Esophagus squamous epithelium (tissue), 5 donors: ENCODE data around the gene SF3A2. TPM values are rescaled to one million over a fixed set of nuclear protein-coding genes. Genes with fewer than 3 reads are reported as not detected.

Source experiments
- DNase-seq: peaks from one replicate; lab custom pipeline; 2025; lab: John Stamatoyannopoulos, UW
- H3K27ac ChIP-seq, 4 donors: fragments of 200-600 bp; sonication (generic); one replicate each; pipeline ENCODE4 v1.5.1; 2016 to 2019; ENCODE audit warnings: mild to moderate bottlenecking in 1 of 4
- H3K27me3 ChIP-seq, 4 donors: fragments of 200-600 bp; sonication (generic); 1 replicate in 3 of 4; 2 replicates in 1 of 4; pipeline versions ENCODE4 v1.5.1 to v1.6.0; 2017 to 2021; ENCODE audit warnings: antibody characterized with exemption in 1 of 4
- H3K36me3 ChIP-seq, 3 donors: fragments of 200-600 bp; sonication (generic); one replicate each; pipeline ENCODE4 v1.5.1; 2016 to 2019
- H3K4me1 ChIP-seq, 3 donors: fragments of 200-600 bp; sonication (generic); one replicate each; pipeline ENCODE4 v1.5.1; 2017 to 2019
- H3K4me3 ChIP-seq, 4 donors: fragments of 200-600 bp; sonication (generic); 1 replicate in 3 of 4; 2 replicates in 1 of 4; pipeline ENCODE4 v1.5.1; 2016 to 2019; ENCODE audit warnings: mild to moderate bottlenecking in 2 of 4, moderate library complexity in 1 of 4
- H3K9me3 ChIP-seq, 3 donors: fragments of 200-600 bp; sonication (generic); one replicate each; pipeline ENCODE4 v1.5.1; 2016 to 2019
- POLR2A ChIP-seq, 4 donors: fragments of 450-650 bp; IDR thresholded peaks; one replicate each; pipeline ENCODE4 v1.6.1; 2017; ENCODE audit warnings: antibody characterized with exemption in 4 of 4, mild to moderate bottlenecking in 4 of 4, moderate library complexity in 3 of 4
- WGBS, 2 donors: methylation state at CpG; one replicate each; pipeline ENCODE4 v1.1.5; 2018; 5-methylcytosine and 5-hydroxymethylcytosine counted together
- intact Hi-C: fragments of 100-400 bp; cut with DNase I; formaldehyde crosslinking; loops from one replicate; pipeline ENCODE4 v1.15.0; 2022
- total RNA-seq, 4 donors: library from RNA; depleted of rRNA; stranded (reverse); fragments of >200 nt; gene quantifications; one replicate each; pipeline ENCODE4 v1.1.0, GENCODE V29; 2016
- TF ChIP-seq, protein P1 (sequence below), 6 experiments: fragments of 450-650 bp in 4 of 6; fragments of 200-600 bp in 2 of 6; sonication (generic) in 2 of 6; IDR thresholded peaks; one replicate each; pipeline ENCODE4 v1.5.1; 2016 to 2019; ENCODE audit warnings: antibody characterized with exemption in 6 of 6, mild to moderate bottlenecking in 4 of 6, moderate library complexity in 4 of 6
- donor health status: DM: yes; HTN: yes; CAD: no.

SF3A2 gene
- total RNA-seq, 4 donors from 2014 or later: 19.3 to 39.7 (median 31.3) TPM

DNA sequence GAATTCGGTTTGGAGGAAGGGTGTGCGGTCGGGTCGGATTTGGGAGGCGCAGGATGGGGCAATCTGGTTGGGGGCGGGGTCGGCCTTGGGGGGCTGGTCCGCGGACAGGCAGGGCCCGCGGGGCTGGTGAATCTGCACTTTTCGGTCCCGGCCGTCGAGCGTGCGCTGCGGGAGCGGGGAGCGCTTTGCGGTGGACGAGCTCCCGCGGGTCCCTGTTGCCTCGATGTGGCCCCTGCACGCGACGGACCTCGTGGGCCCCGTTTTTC is 33.5 kb downstream of the SF3A2 start:
- Histone ChIP-seq H3K4me1 (peaks cover 37 to 70% (median 55%) of the 10 kb centered on the region in 3 donors), H3K4me3 (peak overlapping the region; percentile 84 to 98 (median 94)), H3K27ac (peak overlapping the region; percentile 99 to 100 (median 100)), H3K9me3 (no peaks in the 10 kb centered on the region), H3K27me3 (no peaks in the 10 kb centered on the region), H3K36me3 (peaks cover 10 to 31% (median 15%) of the 10 kb centered on the region in 3 donors)
- 0% methylated on average over 2 to 13 of the region's 30 CpGs for WGBS, 2 donors
- TF ChIP-seq, protein P1, sequence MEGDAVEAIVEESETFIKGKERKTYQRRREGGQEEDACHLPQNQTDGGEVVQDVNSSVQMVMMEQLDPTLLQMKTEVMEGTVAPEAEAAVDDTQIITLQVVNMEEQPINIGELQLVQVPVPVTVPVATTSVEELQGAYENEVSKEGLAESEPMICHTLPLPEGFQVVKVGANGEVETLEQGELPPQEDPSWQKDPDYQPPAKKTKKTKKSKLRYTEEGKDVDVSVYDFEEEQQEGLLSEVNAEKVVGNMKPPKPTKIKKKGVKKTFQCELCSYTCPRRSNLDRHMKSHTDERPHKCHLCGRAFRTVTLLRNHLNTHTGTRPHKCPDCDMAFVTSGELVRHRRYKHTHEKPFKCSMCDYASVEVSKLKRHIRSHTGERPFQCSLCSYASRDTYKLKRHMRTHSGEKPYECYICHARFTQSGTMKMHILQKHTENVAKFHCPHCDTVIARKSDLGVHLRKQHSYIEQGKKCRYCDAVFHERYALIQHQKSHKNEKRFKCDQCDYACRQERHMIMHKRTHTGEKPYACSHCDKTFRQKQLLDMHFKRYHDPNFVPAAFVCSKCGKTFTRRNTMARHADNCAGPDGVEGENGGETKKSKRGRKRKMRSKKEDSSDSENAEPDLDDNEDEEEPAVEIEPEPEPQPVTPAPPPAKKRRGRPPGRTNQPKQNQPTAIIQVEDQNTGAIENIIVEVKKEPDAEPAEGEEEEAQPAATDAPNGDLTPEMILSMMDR (IDR thresholded peaks at IDR 0.05): no peak
- TF ChIP-seq POLR2A (IDR thresholded peaks at IDR 0.05): no peak
- intact Hi-C loops: loop anchor here (2.0 to 5.0 kb wide), 2 partner anchors 33 to 57 kb away; partner anchors contain the start of genes LSM7, PLEKHJ1, SF3A2 and SPPL2B
- no peak for DNase-seq

GRCh38 chr19:2270423-2271233 is 34.0 kb downstream of the SF3A2 start:
- H3K27me3 ChIP-seq: no peaks in the 10 kb centered on the region

GRCh38 chr19:2271234-2272103 is 34.8 kb downstream of the SF3A2 start:
- Histone ChIP-seq H3K4me1 (peaks cover 50 to 81% (median 59%) of the 10 kb centered on the region in 3 donors), H3K9me3 (no peaks in the 10 kb centered on the region), H3K36me3 (peaks cover 10 to 44% (median 15%) of the 10 kb centered on the region in 3 donors), H3K27ac (peak overlapping the region; percentile 99 to 100 (median 100)), H3K27me3 (no peaks in the 10 kb centered on the region), H3K4me3 (peak overlapping the region; percentile 84 to 98 (median 94))
- TF ChIP-seq, protein P1 (IDR thresholded peaks at IDR 0.05): no peak
- peak in 1 of 4 donors; percentile 37 for TF ChIP-seq POLR2A (IDR thresholded peaks at IDR 0.05)
- 15 to 21% methylated on average over 7 to 9 of the region's 43 CpGs for WGBS, 2 donors
- intact Hi-C loops: loop anchor here (2.0 to 5.0 kb wide), 2 partner anchors 35 to 56 kb away; partner anchors contain the start of genes LSM7, PLEKHJ1, SF3A2 and SPPL2B
- DNase-seq: no peak

More at GRCh38 chr19:2270423-2271233, 34.0 kb downstream of the SF3A2 start:
- Histone ChIP-seq H3K36me3 (peaks cover 10 to 36% (median 15%) of the 10 kb centered on the region in 3 donors), H3K9me3 (no peaks in the 10 kb centered on the region), H3K4me3 (peak overlapping the region; percentile 84 to 98 (median 94)), H3K27ac (peak overlapping the region; percentile 99 to 100 (median 100)), H3K4me1 (peaks cover 42 to 75% (median 59%) of the 10 kb centered on the region in 3 donors)
- DNase-seq: peak; percentile 58
- intact Hi-C loops: loop anchor here (2.0 to 5.0 kb wide), 2 partner anchors 34 to 57 kb away; partner anchors contain the start of genes LSM7, PLEKHJ1, SF3A2 and SPPL2B
- 0% methylated on average over 8 of the region's 88 CpGs; no CpG with 5 or more reads in 1 of the 2 donors for WGBS, 2 donors
- TF ChIP-seq, protein P1 (IDR thresholded peaks at IDR 0.05): no peak
- TF ChIP-seq POLR2A (IDR thresholded peaks at IDR 0.05): peak in 2 of 4 donors; percentile 67 to 80

- peak overlapping the region in 3 of 4 donors; percentile 15 to 96 (median 29) for H3K4me3 ChIP-seq
- H3K4me1 ChIP-seq: peaks cover 50 to 65% (median 51%) of the 10 kb centered on the region in 3 donors
Observed at GRCh38 chr19:2273356-2274184, 36.9 kb downstream of the SF3A2 start.

More at GRCh38 chr19:2273356-2274184, 36.9 kb downstream of the SF3A2 start:
- H3K9me3 ChIP-seq: no peaks in the 10 kb centered on the region
- H3K27me3 ChIP-seq: no peaks in the 10 kb centered on the region
- TF ChIP-seq POLR2A (IDR thresholded peaks at IDR 0.05): peak in 1 of 4 donors; percentile 47
- TF ChIP-seq, protein P1 (IDR thresholded peaks at IDR 0.05): peak; percentile 97 to 99 (median 98)
- intact Hi-C loops: loop anchor here (5.0 kb wide), 1 partner anchor 54 kb away; the partner anchor contains the start of genes LSM7 and SPPL2B
- no peak for DNase-seq
- H3K27ac ChIP-seq: peak overlapping the region; percentile 48 to 100 (median 88)
- peaks cover 10 to 47% (median 15%) of the 10 kb centered on the region in 3 donors for H3K36me3 ChIP-seq
- 14 to 16% methylated on average over 9 to 17 of the region's 45 CpGs for WGBS, 2 donors
